HG03571 (cell line): ENCODE measurements around the gene SLC26A6.

Experiments
- ATAC-seq: cut with Tn5 transposase; IDR thresholded peaks from one replicate; pipeline ENCODE4 v1.9.1; 2021; ENCODE audit not compliant: unreplicated experiment

The SLC26A6 gene

GRCh38 chr3:48662145-48662752, 27.0 kb upstream of the SLC26A6 start:
- ATAC-seq = no peak

DNA sequence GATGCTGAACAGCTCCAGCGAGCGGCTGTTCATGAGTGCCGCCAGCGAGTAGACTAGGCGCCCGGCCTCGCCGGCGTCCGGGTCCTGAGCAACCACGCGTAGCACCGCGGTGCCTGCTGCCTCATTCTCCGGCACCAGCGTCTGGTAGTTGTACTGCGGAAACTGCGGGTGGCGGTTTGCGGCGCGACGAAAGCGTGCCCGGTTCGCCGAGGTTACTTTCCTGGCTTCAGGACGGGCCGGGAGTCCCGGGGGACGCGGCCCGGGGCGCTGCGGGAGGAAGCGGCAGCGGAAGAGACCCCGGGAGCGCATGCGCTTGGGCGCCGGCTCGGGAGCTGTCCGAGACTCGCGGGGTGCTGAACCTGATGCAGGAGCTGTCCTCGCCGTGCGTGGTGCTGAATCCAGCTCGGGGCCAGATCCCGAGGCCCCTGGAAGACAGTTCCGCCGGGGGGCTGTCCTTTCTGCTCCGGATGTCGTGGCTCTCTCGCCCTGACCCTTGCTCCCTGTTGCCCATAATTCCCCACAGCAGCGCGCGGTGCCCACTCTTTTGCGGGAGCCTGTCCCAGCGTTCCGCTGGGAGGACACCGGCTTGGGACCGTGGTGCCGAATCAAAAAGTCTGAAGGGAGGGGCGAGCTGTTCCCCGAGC, 26.4 kb upstream of the SLC26A6 start:
- no peak for ATAC-seq

DNA sequence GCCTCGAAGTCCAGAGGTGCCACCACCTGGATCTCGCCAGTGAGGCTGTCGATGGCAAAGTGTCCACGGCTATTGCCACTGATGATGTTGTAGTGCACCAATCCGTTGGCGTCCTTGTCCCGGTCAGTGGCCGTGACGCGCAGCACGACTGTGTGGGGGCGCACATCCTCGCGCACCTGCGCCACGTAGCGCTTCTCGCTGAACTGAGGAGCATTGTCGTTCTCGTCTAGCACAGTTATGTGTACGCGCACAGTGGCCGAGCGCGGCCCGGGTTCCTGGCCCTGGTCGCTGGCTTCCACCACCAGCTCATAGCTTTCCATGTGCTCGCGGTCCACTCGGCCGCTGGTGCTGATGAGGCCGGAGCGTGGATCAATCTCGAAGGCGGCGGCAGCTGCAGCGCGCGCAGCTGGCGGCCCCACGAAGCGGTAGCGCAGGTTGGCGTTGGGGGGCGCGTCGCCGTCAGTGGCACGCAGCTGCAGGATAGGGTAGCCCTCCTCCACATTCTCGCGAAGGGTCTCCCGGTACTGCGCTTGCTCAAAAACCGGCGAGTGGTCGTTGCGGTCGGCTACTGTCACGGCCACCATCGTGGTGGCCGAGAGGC, 25.6 kb upstream of the SLC26A6 start:
- no peak for ATAC-seq

DNA sequence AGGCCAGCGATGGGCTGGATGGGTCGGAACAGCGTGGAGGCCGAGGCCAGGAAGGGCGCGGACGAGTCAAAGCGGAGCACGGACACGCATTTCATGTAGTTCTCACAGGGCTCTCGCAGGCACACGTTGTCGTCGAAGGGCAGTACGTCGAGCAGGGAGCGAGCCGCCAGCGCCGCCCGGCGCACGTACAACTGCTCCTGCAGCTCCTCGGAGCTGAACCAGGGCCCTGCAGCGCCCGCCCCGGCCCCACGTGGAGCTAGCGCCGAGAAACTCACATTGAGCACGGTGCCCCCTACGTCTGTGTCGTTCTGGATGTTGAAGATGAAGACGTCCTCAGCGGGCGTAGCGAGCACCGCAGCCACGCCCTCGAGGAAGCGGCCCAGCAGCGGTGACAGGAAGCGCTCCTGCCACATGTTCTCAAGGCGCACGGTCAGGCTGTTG, 21.6 kb upstream of the SLC26A6 start:
- ATAC-seq = no peak

DNA sequence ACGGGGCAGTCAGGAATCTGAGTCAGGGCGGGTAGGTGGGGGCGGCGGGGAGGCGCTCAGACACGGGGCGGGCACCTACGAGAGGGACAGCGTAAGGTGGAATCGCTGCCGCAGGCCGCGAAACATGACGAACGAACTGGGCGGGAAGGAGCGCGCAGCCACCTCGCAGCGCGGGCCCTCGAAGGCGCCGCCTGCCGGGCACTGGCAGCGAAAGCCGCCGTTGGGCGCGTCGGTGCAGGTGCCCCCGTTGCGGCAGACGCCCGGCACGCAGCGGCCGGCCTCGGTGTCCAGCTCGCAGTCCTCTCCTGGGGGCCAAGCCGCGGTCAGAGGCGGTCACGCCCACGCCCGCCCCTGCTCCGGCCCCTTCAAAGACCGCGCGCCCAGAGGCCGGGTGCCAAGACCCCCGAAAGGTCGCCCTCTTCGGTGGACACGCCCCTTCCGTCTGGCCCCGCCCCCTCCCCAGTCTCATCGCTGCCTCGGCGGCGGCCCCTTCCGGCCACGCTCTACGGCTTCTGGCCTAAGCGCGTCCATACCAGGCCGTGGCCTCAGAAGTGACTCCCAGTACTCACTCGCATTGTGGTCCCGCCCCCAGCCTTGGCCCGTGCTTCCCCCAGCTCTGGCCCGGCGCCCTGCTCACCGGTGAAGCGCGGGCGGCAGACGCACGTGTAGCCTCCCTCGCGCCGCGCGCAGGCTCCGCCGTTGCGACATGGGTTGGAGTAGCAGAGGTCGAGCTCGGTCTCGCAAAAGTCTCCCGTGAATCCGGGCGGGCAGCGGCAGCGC, 21.0 kb upstream of the SLC26A6 start:
- ATAC-seq = peak; percentile 49

DNA sequence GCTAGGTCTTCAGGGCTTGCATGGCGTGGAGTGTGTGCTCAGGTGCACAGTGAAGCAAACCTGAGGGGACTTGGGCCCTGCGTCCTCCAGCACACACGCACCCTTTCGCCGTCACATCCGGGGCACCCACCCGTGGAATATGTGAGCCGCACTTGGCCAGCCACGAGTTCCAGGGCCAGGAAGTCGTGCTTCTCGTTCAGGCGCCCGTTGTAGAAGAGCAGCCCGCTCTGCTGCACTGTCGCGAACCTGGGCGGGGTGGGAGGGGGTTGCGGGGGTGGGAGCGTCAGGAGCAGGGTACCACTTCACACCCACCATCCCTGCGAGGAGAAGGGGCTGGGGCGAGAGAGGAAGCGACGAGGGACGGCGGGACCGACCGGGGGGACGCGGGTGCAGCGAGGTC, 20.3 kb upstream of the SLC26A6 start:
- no peak for ATAC-seq

- no peak for ATAC-seq
These were observed 19.8 kb upstream of the SLC26A6 start for GRCh38 chr3:48655063-48655462.

DNA sequence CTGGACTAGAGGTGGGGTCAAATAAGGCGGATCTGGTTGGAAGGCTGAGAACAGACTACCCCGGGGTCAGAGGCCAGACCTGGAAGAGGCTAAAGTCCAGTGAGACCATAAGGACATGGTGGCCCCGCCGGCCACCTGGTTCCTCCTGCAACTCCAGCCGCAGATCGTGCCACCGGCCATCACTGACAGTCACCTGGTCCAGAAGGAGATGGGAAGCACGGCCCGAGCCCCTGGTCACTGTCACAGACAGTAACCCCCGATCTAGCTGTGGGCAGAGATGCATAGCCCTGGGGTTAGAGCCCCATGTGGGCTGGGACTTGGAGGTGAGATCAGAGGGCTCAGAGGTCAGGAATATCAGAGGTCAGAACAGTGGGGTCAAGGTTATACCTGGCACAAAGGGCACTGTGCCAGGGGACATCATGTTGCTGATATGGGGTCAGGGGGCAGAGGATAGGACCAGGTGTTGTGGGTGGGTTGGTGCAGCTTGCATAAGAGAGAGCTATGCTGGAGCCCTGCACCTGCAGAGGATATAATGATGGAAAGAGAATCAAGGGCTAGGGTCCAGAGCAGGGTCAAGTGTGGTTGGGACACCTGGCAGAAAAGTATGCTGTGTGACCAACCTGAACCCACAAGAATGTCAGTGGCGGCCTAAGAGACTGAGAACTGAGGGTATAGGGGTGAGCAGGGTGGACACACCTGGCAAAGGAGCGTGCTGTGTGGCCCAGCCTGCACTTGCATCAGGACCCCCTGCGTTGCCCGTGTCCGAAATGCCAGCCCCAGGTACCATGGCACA, 17.9 kb upstream of the SLC26A6 start:
- no peak for ATAC-seq

GRCh38 chr3:48651771-48652170, 16.5 kb upstream of the SLC26A6 start:
- ATAC-seq = no peak

DNA sequence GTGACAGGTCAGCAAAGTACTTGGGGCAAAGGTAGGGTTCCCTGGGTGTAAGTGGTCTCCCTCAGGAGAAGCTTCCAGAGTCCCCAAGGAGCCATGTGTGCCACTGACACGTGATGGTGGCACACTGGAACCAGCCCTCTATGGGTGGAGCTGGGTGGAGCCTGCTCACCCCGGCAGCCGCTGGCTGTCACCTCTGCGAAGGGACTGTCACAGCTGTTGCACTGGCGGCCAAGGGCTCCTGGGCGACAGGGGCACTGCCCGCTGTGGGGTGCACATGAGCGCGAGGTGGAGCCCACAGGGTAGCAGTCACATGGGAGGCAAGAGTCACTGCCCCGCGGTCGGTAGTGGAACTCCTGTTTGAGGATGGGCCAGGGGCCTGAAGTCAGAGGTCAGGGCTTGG, 15.5 kb upstream of the SLC26A6 start:
- no peak for ATAC-seq

GRCh38 chr3:48648188-48648850, 13.1 kb upstream of the SLC26A6 start:
- ATAC-seq = no peak

GRCh38 chr3:48647714-48648113, 12.5 kb upstream of the SLC26A6 start:
- ATAC-seq = no peak

DNA sequence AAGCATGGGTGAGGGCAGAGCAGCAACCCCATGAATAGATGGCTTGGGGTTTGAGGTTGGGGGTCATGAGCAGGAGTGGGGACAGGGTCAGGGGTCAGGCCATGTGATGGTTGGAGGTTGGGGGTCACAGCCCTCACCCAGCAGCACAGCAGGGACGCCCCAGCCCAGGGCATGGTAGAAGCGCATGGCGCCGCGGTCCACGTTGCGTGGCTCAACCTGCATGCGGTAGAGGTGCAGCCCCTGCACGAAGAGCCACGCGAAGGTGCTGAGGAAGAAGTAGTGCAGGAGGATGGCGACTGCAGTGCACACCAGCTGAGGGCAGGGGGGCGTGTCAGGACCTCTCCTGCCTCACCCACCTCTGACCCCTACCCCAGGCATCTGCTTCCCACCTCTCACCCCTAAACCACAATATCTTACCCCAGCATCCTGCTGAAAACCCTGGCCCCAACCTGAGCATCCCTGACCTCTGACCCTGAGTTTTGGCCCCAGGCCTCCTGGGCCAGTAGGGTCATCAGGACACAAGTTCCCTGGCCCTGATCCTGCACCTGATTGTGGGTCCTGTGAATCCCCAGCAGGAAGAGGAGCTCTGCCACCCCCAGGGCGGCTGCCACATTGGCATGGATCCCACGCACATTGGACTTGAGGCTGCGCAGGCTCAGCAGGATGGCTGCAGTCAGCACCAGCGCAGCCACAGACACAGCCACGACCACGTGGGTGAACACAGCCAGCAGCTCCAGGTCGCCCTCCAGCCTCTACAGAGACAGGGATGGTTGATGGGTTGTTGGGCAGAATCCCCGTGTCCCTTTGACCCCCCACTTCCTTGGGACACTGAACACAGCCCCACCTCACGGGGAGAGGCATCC, 9.9 kb upstream of the SLC26A6 start:
- no peak for ATAC-seq

GRCh38 chr3:48642605-48643004, 7.3 kb upstream of the SLC26A6 start:
- ATAC-seq = no peak

DNA sequence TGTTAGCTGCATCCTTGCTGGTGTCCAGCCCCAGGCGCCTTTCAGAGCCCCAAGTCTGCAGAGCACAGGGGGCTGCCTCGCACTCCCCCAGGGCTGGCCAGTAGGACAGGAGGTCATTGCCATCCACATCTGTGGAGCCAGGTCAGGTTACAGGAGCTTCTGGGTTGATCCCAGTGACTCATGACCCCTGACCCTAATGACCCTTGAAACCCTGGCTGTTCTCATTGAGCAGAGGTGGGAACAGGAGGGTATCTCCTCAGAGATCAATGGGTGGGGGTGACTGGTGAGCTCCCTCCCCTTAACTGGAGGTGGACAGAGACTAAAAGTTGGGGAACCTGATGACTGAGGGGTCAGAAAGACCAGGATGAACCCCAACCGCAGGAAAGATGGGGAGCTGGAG, 6.1 kb upstream of the SLC26A6 start:
- no peak for ATAC-seq

DNA sequence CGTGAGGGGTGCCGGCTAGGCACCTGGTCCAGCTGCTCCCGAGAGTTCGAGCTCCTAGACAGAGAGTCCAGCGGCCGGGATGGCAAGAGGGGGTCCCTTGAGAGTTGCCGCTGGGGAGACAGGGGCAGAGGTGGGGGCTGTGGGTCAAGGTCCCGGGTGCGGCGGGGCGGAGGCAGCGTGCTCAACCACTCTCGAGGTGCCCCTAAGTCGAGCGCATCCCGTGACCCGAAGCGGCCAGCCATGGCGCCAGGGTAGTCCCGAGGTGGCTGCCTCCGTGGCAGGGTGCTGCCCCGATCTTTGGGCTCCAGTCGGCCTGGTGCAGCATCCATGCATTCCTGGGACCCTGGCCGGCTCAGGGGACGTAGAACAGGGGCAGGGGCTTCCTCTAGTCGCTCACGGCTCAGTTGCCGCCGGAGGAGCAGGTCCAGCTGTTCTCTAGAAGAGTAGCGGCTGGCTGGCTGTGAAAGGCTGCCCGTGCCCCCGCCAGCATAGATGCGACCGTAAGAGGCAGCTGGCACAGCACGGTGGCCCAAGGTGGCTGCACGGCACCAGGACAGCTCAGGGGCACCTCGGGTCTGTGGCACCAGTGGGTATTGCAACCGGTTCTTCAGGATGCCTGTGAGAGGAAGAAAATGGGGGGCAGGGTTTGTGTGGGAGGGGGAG, 4.8 kb upstream of the SLC26A6 start:
- ATAC-seq = no peak

DNA sequence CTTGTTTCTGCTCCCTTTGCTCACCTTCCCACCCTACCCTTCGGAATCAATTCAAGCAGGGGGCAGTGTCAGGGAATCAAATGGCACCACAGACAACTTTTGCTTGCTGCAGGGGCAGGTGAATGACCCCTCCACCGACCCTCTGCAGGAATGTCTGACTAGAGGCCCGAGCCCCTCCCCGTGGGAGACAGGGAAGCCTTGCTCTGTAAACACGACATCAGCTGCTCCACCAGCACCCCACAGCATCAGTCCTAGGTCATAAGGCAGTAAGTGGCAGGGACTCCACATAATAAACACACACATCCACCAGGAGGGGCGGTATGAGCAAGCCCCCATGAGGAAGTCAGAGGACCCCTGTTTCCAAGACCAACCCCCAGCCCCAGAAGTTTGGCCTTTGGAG, 2.0 kb upstream of the SLC26A6 start:
- ATAC-seq = no peak

DNA sequence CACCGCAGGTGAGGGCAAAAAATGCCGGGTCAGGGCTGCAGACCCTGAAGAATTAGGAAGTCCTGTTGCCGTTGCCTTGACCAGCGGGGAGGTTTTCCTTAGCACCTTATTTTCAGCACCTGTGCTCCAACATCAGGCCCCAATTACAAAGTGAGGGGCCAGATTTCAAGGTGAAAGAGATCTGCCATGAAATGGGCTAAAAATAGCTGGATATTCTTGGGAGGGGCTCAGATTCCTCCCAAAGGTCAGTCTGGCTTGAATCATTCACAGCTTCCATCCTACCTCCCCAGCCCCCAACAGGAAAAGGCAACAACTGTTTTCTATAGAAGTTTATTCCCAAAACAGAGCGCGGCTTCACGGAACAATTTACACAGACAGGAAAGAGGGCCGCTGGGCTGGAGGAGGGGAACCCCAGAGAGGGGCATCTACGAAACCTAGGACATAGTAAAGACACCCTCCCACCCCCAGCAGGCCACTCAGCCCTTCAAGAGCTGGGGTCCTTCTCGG, 941 bp upstream of the SLC26A6 start:
- no peak for ATAC-seq

GRCh38 chr3:48634661-48635221, 520 bp downstream of the SLC26A6 start:
- no peak for ATAC-seq
